Stimulated activated CD8-positive, alpha-beta memory T cell treated with anti-CD3 and anti-CD28 coated beads, Interleukin-4, amount 100 ng/mL, for 48 hours (primary cell): ENCODE measurements around the gene ATP6V1G2.
"Not testable (repeated sequence)": the region's sequence is repeated elsewhere in the genome, so short reads cannot be mapped to it uniquely, and the experiment has no call there.

Experiments
- DNase-seq: peaks from one replicate; pipeline ENCODE4 v3.0.0-alpha.2; 2020

The ATP6V1G2 gene

DNA sequence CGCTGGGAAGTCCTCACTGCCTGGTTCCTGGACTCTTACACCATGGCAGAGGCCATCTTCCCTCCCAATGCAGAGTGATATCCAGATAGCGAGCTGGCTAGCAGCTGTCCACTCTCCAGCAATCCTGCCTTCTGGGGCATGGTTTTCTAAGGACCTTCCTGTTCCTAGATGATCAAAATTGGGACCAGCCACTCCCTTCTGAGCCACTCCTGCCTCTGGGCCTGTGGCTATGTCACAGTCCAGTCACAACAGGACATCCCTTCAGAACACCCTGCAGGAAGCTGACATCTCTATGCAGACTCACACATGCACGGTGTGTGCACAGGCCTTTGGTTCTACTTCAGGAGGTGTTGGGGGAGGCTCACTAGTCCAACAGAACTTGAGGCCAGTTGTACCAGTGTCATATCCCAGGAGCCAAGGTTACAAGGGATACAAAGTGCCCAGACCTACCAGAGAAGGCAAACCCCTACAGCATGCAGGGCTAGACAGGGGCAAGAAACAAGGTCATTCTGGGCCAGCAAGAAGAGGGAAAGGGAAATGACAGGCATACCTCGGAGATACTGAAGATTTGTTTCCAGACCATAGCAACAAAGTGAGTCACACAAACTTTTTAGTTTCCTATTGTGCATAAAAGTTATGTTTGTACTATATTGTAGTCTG is 20.3 kb downstream of the ATP6V1G2 start:
- peak; percentile 18 for DNase-seq

- DNase-seq, result peak; percentile 6
Measured at GRCh38 chr6:31525553-31525931, 20.9 kb downstream of the ATP6V1G2 start.

GRCh38 chr6:31521835-31522234 is 24.6 kb downstream of the ATP6V1G2 start:
- no peak for DNase-seq

- DNase-seq, result no peak
Measured at GRCh38 chr6:31513456-31514165, 32.8 kb downstream of the ATP6V1G2 start.

DNA sequence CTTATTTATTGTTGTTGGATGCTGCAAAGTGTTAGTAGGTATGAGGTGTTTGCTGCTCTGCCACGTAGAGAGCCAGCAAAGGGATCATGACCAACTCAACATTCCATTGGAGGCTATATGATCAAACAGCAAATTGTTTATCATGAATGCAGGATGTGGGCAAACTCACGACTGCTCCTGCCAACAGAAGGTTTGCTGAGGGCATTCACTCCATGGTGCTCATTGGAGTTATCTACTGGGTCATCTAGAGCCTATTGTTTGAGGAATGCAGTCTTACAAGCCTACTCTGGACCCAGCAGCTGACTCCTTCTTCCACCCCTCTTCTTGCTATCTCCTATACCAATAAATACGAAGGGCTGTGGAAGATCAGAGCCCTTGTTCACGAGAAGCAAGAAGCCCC is 36.4 kb downstream of the ATP6V1G2 start:
- DNase-seq, result peak; percentile 13

DNA sequence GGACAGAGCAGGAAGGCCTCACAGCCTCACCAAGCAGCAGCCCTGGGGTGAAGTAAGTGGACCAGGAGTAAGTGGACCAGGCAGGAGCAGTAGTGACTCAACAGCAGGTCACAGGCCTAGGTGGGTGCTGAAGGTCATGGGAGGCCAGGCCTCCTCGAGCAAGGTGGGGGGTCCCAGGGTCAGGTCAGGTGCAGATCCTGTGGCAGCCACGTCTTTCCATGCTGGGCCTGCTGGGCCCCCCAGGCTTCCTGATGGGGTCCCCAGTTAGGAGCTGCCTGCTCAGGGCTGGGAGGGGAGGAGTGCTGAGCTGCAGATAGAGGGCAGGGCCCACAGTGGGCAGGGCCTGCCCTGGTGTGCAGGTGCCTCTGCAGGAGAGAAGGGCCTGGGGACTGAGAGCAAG is 37.4 kb downstream of the ATP6V1G2 start:
- DNase-seq, result peak; percentile 0

DNA sequence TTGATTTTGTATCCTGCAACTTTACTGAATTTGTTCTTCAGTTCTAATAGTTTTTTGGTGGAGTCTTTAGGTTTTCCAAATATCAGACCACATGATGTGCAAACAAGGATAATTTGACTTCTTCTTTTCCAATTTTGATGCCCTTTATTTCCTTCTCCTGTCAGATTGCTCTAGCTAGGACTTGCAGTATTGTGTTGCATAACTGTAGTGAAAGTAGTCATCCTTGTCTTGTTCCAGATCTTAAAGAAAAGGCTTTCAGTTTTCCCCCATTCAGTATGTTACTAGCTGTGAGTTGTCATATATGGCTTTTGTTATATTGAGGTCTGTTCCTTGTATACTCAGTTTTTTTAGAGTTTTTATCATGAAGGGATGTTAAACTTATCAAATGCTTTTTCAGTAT is 43.8 kb downstream of the ATP6V1G2 start:
- no peak for DNase-seq

DNA sequence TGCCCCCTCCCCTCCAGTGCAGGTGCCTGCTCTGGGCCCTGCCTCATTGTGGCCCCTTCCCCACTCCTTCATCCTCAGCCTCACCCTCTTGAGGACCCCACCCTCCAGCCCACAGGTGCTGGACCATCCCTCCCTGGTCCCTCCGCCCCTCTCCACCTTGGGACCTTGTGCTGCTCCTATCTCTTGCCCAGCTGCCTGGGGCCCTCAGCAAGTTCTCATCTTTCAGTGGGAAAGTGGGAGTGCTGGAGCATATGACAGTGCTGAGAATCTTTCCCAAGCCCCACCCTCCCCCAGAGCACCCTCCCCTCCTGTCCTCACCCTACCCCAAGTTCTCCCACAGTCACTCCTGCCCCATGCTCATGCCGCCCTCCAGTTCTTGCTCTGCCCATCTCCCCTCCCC is 46.8 kb downstream of the ATP6V1G2 start:
- DNase-seq, result not testable (repeated sequence)

DNA sequence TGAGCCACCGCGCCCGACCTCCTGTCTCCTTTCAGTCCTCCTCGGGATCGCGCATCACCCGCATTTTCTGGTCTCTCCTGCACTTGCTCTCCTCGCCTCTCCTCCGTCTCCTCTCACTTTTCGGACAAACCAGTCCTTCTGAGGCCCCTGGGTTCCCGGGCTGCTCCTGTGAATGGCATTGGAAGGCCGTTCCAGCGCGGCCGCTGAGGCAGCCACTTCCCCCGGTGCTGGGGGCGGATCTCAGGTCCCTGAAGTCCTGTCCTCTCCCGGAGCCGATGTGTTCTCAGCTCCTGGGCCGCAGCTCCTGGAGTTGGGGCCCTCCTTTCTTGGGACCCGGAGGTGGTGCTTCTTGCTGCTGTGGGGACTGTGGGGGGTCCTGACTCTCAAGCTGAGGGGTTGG is 47.7 kb downstream of the ATP6V1G2 start:
- DNase-seq, result no peak

GRCh38 chr6:31497531-31498476 is 48.6 kb downstream of the ATP6V1G2 start, which contains the start of gene MICB:
Gene MICB, plus strand, starts transcription at chr6:31498145. Its CDS starts 49 bp downstream, at chr6:31498194.
- peak; percentile 89 for DNase-seq

DNA sequence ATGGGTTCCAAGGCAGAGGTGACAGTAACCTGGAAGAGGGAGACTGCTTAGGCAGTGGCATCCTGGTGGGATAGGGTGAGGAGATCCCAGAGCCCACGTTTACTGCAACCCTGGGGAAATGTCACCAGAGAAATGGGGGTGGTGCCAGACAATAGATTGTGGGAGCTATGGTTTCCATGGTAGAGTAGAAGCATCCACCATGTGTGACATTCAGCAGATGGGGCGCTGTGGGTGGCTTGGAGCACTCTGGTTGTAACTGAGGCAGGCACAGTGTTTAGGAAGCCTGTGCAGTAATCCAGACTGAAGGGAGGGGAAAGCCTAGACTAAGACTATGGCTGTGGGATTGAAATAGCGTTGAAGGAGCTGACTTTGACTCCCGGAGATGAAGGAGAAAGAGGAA is 49.6 kb downstream of the ATP6V1G2 start:
- DNase-seq, result not testable (repeated sequence)

DNA sequence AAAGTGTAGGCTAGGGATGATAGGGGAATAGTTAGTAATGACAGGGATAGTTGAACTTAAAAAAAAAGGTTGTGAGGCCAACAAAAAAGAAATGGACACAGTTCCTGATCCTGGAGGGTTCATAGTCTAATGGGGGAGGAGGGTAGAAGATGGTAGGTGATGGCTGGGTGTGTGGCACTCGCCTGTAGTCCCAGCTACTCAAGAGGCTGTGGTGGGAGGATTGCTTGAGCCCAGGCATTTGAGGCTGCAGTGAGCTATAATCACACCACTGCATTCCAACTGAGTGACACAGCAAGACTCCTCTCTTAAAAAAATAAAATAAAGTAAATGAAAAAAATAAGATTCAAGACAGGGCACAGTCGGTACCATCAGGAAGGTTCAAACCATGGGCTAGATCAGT is 50.8 kb downstream of the ATP6V1G2 start:
- no peak for DNase-seq
